ENCODE measurements around the gene RASGRF2.

- TF ChIP-seq POLR2A (IDR thresholded peaks at IDR 0.05) = no peak
- no peak for TF ChIP-seq CTCF (IDR thresholded peaks at IDR 0.05)
- TF ChIP-seq POLR2AphosphoS5 (IDR thresholded peaks at IDR 0.05) = no peak
- no peak for TF ChIP-seq EP300 (IDR thresholded peaks at IDR 0.05; ENCODE audit: low read depth)
Measured at GRCh38 chr5:80931411-80931810, 28.8 kb upstream of the RASGRF2 start.

Measured in transverse colon (tissue), 4 donors.